Adrenal gland (tissue), 12 donors: ENCODE measurements around the gene OR7C1. TPM values are rescaled to one million over a fixed set of nuclear protein-coding genes. Genes with fewer than 3 reads are reported as not detected.

Experiments
- DNase-seq, 7 donors: peaks; one replicate each; pipeline ENCODE4 v3.0.0-alpha.2; 2019 to 2020
- H3K27ac ChIP-seq, 5 donors: fragments of 200-600 bp; sonication (generic) in 4 of 5; 1 replicate in 3 of 5; 2 replicates in 2 of 5; pipeline versions ENCODE4 v1.5.1 to v1.8.0; 2016 to 2020; ENCODE audit warnings: mild to moderate bottlenecking in 1 of 5
- H3K27me3 ChIP-seq: fragments of 200-600 bp; 2 replicates; pipeline ENCODE4 v1.8.0; 2021
- H3K36me3 ChIP-seq, 2 donors: fragments of 200-600 bp; replicated peaks in 1 of 2; 1 replicate in 1 of 2; 2 replicates in 1 of 2; pipeline versions ENCODE4 v1.5.1 to v1.8.0; 2018 to 2022
- H3K4me1 ChIP-seq, 2 donors: fragments of 200-600 bp; replicated peaks in 1 of 2; 1 replicate in 1 of 2; 2 replicates in 1 of 2; pipeline versions ENCODE4 v1.5.1 to v1.8.0; 2018 to 2021
- H3K4me3 ChIP-seq, 4 donors: fragments of 200-600 bp; sonication (generic) in 3 of 4; one replicate each; pipeline ENCODE4 v1.5.1; 2016 to 2018
- H3K9me3 ChIP-seq, 3 donors: fragments of 200-600 bp; sonication (generic) in 1 of 3; replicated peaks in 1 of 3; 1 replicate in 2 of 3; 2 replicates in 1 of 3; pipeline versions ENCODE4 v1.5.1 to v1.8.0; 2016 to 2021
- CTCF ChIP-seq, 6 experiments: fragments of 450-650 bp in 4 of 6; fragments of 200-600 bp in 2 of 6; sonication (generic) in 1 of 6; IDR thresholded peaks; 1 replicate in 5 of 6; 2 replicates in 1 of 6; pipeline versions ENCODE4 v1.5.1 to v1.8.0; 2016 to 2021; ENCODE audit warnings: antibody characterized with exemption in 6 of 6, mild to moderate bottlenecking in 2 of 6, moderate library complexity in 1 of 6
- POLR2A ChIP-seq, 2 donors: fragments of 450-650 bp; IDR thresholded peaks; one replicate each; pipeline ENCODE4 v1.6.1; 2017; ENCODE audit warnings: antibody characterized with exemption in 2 of 2, mild to moderate bottlenecking in 2 of 2, moderate library complexity in 1 of 2
- WGBS, 4 donors: extraction: QIAGEN DNeasy Blood & Tissue Kit in 2 of 4; methylation state at CpG; one replicate each; pipeline versions ENCODE4 v1.1.5 to v1.1.7; 2013 to 2017; 5-methylcytosine and 5-hydroxymethylcytosine counted together
- intact Hi-C, 2 donors: fragments of 100-400 bp; cut with DNase I; formaldehyde crosslinking; loops; one replicate each; pipeline versions ENCODE4 v1.14.1 to v1.15.0; 2022 to 2023
- polyA plus RNA-seq, 3 donors: library from polyadenylated mRNA; stranded (reverse); fragments of 200-250 nt in 2 of 3; fragments of 350-450 nt in 1 of 3; fragmentation: Illumina TruSeq in 1 of 3; extraction: RNeasy Lipid Tissue Mini Kit (QIAGEN cat#74804) in 1 of 3; gene quantifications; one replicate each; pipeline ENCODE4 v1.2.3, GENCODE V29; 2013 to 2014
- total RNA-seq, 9 donors: library from RNA; depleted of rRNA in 4 of 9; stranded (reverse); fragments of >200 nt in 4 of 9; fragments of 120-200 nt in 1 of 9; fragmentation: NEBNext Ultra II Directional in 1 of 9; extraction: Animal tissue kit (Norgen Biotek cat#: 25700) in 1 of 9; gene quantifications; one replicate each; pipeline versions ENCODE4 v1.1.0 to v1.2.4, GENCODE V29; 2013 to 2023
- donor health status: healthy with polysubstance abuse.
- donor health status: Bipolar disorder and iron deficiency.
- donor health status: DM: yes; HTN: yes; CAD: no.
- donor health status: DM: no; HTN: no; CAD: no.
- donor health status: DM: no; HTN: no; CAD: no.
- donor health status: DM: yes; HTN: yes; CAD: no.

The OR7C1 gene
- total and polyA plus RNA-seq, 12 donors, result 0.34 to 4.7 (median 1.3) TPM

GRCh38 chr19:14817052-14817451 lies 17.9 kb downstream of the OR7C1 start:
- no peaks in the 10 kb centered on the region for H3K36me3 ChIP-seq
- intact Hi-C loops, result no loop called here
- WGBS, 4 donors, result 71 to 83% (median 73%) methylated on average over 3 of the region's 3 CpGs
- no peak overlapping the region for H3K4me3 ChIP-seq
- DNase-seq, result no peak
- H3K9me3 ChIP-seq, result no peaks in the 10 kb centered on the region
- no peak overlapping the region for H3K27ac ChIP-seq
- no peak for TF ChIP-seq POLR2A (IDR thresholded peaks at IDR 0.05)
- TF ChIP-seq CTCF (IDR thresholded peaks at IDR 0.05), result no peak
- H3K4me1 ChIP-seq, result no peaks in the 10 kb centered on the region
- H3K27me3 ChIP-seq, result no peaks in the 10 kb centered on the region

- Histone ChIP-seq H3K4me3 (no peak overlapping the region), H3K9me3 (no peaks in the 10 kb centered on the region), H3K27me3 (no peaks in the 10 kb centered on the region), H3K4me1 (peaks cover 0 to under 1% of the 10 kb centered on the region in 2 donors), H3K36me3 (no peaks in the 10 kb centered on the region), H3K27ac (no peak overlapping the region)
- TF ChIP-seq POLR2A (IDR thresholded peaks at IDR 0.05) (no peak), CTCF (IDR thresholded peaks at IDR 0.05) (no peak)
- intact Hi-C loops, result no loop called here
- peak in 3 of 7 donors; percentile 13 to 51 (median 34) for DNase-seq
- WGBS, 4 donors, result 60 to 71% (median 65%) methylated on average over 2 of the region's 2 CpGs
Measured at GRCh38 chr19:14814982-14815652, 19.9 kb downstream of the OR7C1 start.

- 29 to 37% (median 34%) methylated on average over 9 of the region's 9 CpGs for WGBS, 4 donors
- TF ChIP-seq POLR2A (IDR thresholded peaks at IDR 0.05) (no peak), CTCF (IDR thresholded peaks at IDR 0.05) (no peak)
- Histone ChIP-seq H3K27ac (peak overlapping the region in 2 of 5 donors; percentile 11 to 21), H3K4me3 (peak overlapping the region in 1 of 4 donors; percentile 3), H3K4me1 (peaks cover 16 to 19% of the 10 kb centered on the region in 2 donors), H3K9me3 (no peaks in the 10 kb centered on the region), H3K27me3 (no peaks in the 10 kb centered on the region), H3K36me3 (no peaks in the 10 kb centered on the region)
- intact Hi-C loops, result no loop called here
- DNase-seq, result peak in 4 of 7 donors; percentile 22 to 46 (median 34)
Measured at GRCh38 chr19:14809272-14810057, 25.5 kb downstream of the OR7C1 start.

GRCh38 chr19:14804765-14805164 lies 30.2 kb downstream of the OR7C1 start:
- Histone ChIP-seq H3K9me3 (no peaks in the 10 kb centered on the region), H3K4me3 (no peak overlapping the region), H3K27me3 (no peaks in the 10 kb centered on the region), H3K36me3 (no peaks in the 10 kb centered on the region), H3K4me1 (peaks cover 18 to 24% of the 10 kb centered on the region in 2 donors), H3K27ac (peak overlapping the region in 4 of 5 donors; percentile 52 to 80 (median 60))
- intact Hi-C loops, result no loop called here
- 41 to 55% (median 46%) methylated on average over 3 of the region's 3 CpGs for WGBS, 4 donors
- TF ChIP-seq POLR2A (IDR thresholded peaks at IDR 0.05) (no peak), CTCF (IDR thresholded peaks at IDR 0.05) (no peak)
- peak; percentile 66 to 88 (median 85) for DNase-seq
